Skeletal muscle cell (primary cell): ENCODE data around the gene TOR1B.
A peak's percentile ranks its signal among the peaks of the same experiment; 100 is the strongest.
"Not testable (repeated sequence)": the region's sequence is repeated elsewhere in the genome, so short reads cannot be mapped to it uniquely, and the experiment has no call there.

Experiments
- DNase-seq: peaks from one replicate; pipeline ENCODE4 v3.0.0-alpha.2; 2010; ENCODE audit warnings: low read depth
- H3K4me3 ChIP-seq: 2 replicates; pipeline ENCODE4 v1.5.1; 2011; ENCODE audit warnings: low read depth, mild to moderate bottlenecking, control low read depth, low read length, moderate library complexity

The TOR1B gene

GRCh38 chr9:129775448-129775798 is 27.6 kb upstream of the TOR1B start:
- H3K4me3 ChIP-seq, result no peak overlapping the region
- DNase-seq, result no peak

- DNase-seq, H3K4me3 ChIP-seq: not testable (repeated sequence)
These were observed 26.9 kb upstream of the TOR1B start for GRCh38 chr9:129776096-129776495.

GRCh38 chr9:129776566-129776937 is 26.4 kb upstream of the TOR1B start:
- DNase-seq, result no peak
- H3K4me3 ChIP-seq, result no peak overlapping the region

- DNase-seq, result peak; percentile 99
- no peak overlapping the region for H3K4me3 ChIP-seq
These were observed 25.8 kb upstream of the TOR1B start for GRCh38 chr9:129776938-129777768.

DNA sequence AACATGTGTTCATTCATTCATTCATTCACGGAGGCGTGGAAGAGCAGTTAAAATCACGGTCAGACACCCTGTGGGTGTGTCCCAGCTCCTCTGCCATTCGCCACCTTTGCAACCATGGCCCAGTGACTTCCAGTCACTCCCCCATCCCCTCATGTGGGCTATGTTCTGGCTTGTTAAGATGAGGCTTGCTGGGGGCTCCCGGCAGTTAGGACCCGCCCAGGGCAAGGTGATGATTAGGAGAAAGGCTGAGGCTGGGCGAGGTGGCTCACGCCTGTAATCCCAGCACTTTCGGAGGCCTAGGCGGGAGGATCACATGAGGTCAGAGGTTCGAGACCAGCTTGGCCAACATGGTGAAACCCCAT is 25.2 kb upstream of the TOR1B start:
- no peak overlapping the region for H3K4me3 ChIP-seq
- DNase-seq, result no peak

DNA sequence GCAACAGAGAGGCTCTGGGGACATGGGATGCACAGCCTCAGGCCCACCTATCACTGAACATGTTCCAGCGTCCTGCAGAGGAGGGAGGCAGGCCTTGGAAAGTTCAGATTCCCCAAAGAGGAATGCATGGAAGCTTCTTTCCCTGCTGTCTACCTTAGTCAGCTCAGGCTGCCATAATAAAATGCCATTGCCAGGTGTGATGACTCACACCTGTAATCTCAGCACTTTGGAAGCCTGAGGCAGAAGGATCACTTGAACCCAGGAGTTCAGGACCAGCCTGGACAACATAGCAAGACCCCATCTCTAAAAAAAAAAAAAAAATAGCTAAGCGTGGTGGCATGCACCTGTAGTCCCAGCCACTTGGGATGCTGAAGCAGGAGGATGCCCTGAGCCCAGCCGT is 24.5 kb upstream of the TOR1B start:
- DNase-seq, result no peak

DNA sequence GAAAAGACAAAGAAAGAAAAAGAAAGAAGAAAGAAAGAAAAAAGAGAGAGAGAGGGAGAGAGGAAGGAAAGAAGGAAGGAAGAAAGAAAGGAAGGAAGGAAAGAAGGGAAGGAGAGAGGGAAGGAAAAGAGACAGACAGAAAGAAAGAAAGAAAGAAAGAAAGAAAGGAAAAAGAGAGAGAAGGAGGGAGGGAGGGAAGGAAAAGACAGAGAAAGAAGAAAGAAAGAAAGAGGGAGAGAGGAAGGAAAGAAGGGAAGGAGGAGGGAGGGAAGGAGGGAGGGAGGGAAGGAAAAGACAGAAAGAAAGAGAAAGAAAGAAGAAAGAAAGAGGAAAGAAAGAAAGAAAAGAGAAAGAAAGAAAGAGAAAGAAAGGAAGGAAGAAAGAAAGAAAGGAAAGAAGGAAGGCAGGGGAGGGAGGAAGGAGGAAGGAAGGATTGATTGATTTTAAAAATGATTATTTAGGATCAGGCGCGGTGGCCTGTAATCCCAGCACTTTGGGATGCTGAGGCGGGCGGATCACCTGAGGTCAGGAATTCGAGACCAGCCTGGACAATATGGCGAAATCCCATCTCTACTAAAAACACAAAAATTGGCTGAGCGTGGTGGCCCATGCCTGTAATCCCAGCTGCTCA is 23.3 kb upstream of the TOR1B start:
- DNase-seq, result no peak
- no peak overlapping the region for H3K4me3 ChIP-seq

More for the DNA sequence above, 24.5 kb upstream of the TOR1B start:
- no peak overlapping the region for H3K4me3 ChIP-seq

DNA sequence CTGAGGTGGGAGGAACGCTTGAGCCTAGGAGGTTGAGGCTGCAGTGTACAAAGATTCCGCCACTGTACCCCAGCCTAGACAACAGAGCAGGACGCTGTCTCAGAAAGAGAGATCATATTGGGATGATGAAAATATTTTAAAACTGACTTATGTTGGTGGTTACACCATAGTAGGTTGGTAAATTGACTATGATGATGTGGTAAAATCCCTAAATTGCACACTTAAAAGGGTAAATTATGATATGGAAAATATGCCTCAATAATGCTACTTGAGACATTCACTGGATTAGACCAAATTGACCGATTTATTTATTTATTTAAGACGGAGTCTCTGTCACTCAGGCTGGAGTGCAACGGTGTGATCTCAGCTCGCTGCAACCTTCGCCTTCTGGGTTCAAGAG is 21.9 kb upstream of the TOR1B start:
- no peak overlapping the region for H3K4me3 ChIP-seq
- no peak for DNase-seq

DNA sequence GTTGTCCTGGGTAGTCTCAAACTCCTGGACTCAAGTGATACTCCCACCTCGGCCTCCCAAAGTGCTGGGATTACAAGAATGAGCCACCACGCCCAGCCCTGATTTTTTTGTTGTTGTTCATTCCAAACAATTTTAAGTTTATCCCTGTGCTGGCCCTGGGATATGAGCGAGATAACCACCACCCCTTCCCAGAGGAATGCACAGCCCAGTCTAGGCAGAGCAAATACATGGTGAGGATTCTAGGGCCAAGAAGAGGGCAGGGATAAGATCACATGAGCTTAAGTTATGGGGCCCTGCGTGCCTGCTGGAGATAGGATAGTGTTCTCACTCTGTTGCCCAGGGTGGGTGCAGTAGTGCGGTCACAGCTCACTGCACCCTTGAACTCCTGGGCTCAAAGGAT is 21.0 kb upstream of the TOR1B start:
- no peak overlapping the region for H3K4me3 ChIP-seq
- DNase-seq, result no peak

GRCh38 chr9:129783516-129784361 is 19.2 kb upstream of the TOR1B start:
- H3K4me3 ChIP-seq, result no peak overlapping the region
- DNase-seq, result peak; percentile 25

DNA sequence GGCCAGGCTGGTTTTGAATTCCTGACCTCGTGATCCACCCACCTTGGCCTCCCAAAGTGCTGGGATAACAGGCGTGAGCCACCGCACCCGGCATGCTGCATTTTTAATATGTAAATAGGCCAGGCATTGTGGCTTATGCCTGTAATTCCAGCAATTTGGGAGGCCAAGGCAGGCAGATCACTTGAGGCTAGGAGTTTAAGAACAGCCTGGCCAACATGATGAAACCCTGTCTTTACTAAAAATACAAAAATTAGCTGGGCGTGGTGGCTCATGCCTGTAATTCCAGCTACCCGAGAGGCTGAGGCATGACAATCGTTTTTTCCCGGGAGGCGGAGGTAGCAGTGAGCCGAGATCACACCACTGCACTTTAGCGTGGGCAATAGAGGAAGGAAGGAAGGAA is 18.0 kb upstream of the TOR1B start:
- H3K4me3 ChIP-seq, DNase-seq: not testable (repeated sequence)

GRCh38 chr9:129785866-129786265 is 17.1 kb upstream of the TOR1B start:
- DNase-seq, result no peak
- H3K4me3 ChIP-seq, result no peak overlapping the region

GRCh38 chr9:129786481-129786880 is 16.5 kb upstream of the TOR1B start:
- no peak overlapping the region for H3K4me3 ChIP-seq
- no peak for DNase-seq

DNA sequence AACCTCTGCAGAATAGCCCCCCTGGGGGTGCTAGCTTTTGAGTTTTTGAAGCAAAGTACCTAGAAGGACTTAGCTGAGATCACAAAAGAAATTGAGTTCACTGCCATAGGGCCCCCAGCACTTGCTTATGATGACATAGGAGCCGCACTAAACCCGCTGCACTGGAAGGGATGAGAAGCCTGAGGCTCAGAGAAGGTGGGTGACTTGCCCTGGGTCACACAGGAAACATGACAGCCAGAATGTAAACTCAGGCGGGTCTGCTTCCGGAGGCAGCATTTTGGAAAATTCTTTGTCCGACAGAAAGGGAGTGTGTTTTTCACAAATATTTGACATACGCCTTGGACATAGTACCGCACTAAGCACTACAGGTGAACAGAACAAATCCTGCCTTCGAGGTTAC is 8.4 kb upstream of the TOR1B start:
- DNase-seq, result no peak
- no peak overlapping the region for H3K4me3 ChIP-seq

GRCh38 chr9:129796029-129796428 is 7.0 kb upstream of the TOR1B start:
- H3K4me3 ChIP-seq, DNase-seq: not testable (repeated sequence)

DNA sequence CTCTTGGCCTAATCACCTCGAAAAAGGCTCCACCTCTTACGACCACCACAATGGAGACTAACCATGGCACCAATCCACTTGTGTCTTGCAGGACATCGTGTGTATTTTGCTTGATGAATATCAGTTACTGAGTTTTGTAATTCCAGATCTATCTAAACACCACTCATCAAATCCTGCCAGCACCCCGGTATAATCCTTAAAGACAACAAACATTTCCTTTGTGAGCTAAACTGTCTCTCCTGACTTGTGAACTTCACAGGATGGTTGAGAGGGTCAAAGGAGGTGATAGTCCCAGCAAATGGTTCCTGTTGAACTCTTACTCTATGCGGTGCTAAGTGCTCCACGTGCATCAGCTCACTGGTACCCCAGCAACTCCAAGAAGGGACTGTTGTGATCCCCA is 4.0 kb upstream of the TOR1B start:
- DNase-seq, result no peak
- H3K4me3 ChIP-seq, result no peak overlapping the region

DNA sequence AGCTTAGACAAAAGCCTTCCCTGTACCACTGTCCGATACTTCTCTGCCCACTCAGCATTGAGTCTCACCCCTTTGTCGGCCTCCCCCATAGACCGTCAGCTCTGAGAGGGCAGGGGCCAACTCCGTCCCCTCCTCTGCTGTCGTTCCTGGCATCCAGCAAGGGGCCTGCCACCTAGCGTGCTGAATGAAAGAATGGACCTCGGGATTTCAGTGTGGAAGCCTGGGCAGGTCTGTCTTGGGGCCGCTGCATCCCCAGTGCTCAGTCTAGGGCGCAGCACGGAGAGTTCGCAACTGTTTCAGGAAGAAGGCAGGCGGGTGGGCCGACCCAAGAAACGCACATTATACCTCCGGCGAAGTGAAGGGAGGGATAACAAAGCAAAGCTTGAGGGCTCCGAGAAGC is 1.5 kb upstream of the TOR1B start:
- no peak for DNase-seq
- no peak overlapping the region for H3K4me3 ChIP-seq

DNA sequence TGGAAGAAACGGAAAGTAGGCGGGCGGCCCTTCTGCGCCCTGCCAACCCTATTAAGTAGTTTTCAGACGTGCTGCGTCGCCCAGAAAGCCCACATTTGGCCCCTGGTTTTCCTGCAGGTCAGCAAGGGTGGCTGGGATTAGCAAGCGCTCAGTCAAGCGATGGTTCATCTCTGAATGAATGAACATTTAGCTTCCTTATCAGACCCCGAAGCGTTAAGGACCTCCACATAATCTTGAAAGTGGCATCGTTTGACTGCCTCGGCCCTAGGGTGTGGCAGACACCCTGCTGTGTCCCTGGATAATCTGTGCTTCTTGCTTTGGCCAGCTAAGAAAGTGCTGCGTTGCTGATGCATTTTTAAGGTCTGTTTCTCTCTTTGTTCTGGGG is 684 bp downstream of the TOR1B start:
- no peak for DNase-seq
- peak overlapping the region; percentile 76 for H3K4me3 ChIP-seq

GRCh38 chr9:129806061-129806460 is 3.1 kb downstream of the TOR1B start:
- no peak for DNase-seq
- H3K4me3 ChIP-seq, result no peak overlapping the region

DNA sequence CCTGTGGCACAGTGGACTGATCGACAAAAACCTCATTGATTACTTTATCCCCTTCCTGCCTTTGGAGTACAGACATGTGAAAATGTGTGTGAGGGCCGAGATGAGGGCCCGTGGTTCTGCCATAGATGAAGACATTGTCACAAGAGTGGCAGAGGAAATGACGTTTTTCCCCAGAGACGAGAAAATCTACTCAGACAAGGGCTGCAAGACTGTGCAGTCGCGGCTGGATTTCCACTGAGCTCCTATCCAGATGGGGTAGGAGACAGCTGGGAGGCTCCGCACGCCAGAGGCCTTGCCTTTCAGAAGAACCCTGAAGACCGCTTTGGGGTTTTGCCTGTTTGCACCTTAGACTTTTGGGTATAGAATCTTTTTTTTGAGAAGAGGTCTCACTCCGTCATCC is 6.4 kb downstream of the TOR1B start:
- no peak overlapping the region for H3K4me3 ChIP-seq
- no peak for DNase-seq

- no peak for DNase-seq
These were observed 7.1 kb downstream of the TOR1B start for GRCh38 chr9:129810116-129810515.

More at GRCh38 chr9:129810116-129810515, 7.1 kb downstream of the TOR1B start:
- H3K4me3 ChIP-seq, result no peak overlapping the region
